ENCODE results near the gene F10.
"Not testable (repeated sequence)": the region's sequence is repeated elsewhere in the genome, so short reads cannot be mapped to it uniquely, and the experiment has no call there.

The F10 gene

DNA sequence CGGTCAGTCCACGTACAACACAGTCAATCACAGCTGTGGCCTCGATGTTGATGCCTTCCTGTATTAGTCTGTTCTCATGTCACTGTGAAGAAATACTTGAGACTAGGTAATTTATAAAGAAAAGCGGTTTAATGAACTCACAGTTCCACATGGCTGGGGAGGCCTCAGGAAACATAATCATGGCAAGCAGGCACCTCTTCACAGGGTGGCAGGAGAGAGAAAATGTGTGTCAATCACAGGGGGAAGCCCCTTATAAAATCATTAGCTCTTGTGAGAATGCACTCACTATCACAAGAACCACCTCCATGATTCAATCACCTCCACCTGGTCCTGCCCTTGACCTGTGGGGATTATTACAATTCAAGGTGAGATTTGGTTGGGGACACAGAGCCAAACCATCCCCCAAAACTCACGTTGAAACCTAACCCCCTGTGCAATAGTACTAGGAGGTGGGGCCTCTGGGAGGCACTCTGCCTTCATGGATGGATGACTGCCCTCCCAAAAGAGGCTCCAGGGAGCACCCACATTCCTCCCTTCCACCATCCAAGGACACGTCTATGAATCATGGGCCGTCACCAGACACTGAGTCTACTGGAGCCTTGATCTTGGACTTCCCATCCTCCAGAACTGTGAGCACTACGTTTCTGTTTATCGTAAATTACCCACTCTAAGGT lies 33.5 kb downstream of the F10 start:
- no peak for DNase-seq

DNA sequence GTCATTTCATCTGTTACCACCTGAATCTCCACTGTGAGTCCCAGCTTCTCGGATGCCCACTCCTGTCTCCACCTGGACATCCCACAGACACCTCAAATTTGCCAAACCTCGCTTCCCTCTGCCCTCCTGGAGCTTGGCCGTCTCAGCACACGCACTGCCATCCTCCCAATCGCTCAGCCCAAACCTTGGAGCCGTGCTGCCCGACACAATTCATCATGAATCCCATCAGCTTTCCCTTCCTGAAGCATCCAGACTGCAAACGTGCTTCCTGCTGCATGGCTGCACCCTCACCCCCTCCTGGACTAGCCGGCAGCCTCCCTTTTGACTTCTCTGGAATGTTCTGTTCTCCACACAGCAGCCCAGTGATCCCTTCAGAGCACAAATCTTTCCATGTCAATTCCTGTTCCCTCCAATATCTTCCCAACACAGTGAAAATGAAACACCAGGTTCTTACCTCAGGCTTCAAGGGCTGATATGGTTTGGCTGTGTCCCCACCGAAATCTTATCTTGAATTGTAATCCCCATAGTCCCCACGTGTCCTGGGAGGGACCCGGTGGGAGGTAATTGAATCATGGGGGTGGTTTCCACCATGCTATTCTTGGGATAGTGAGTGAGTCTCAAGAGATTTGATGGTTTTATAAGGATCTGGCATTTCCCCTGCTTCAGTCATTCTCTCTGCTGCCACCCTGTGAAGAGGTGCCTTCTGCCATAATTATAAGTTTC lies 34.8 kb downstream of the F10 start:
- DNase-seq, result no peak

DNA sequence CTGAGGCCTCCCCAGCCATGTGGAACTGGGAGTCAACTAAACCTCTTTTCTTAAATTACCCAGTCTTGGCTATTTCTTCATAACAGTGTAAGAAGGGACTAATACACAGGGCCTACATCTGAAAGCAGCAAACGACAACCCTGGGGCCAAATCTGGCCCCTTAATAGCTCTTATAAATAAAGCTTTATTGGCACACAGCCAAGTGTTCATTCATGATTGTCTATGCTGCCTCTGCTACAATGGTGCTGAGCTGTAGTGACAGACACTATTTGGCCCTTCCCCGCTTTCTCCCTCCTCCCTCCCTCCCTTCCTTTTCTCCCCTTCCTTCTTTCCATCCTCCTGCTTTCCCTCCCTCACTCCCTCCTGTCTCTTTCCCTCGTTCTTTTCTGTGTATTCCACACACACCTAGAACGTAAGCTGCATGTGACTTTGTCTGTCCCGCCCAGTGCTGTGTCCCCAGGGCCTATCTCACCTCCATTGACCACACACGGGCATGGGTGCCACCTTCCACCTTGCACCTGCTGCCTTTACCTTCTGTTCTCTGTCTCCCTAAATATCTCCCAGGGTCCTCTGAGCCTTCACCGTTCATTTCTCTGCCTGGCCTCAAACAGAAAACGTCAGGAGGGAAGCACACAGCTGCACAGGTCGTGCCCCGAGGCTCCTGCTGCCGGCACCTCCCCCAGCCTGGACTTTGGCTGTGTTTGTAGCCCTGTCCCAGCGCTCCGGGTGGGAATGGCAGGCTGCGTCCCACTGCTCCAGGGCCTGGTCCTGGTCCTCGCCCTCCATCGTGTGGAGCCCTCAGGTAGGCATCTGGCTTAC lies 35.5 kb downstream of the F10 start, which contains the start of gene PROZ:
Gene PROZ (plus strand): TSS at position 720 of the 819 bp plus-strand sequence. CDS start 13 bp downstream, at position 733.
- DNase-seq, result no peak

DNA sequence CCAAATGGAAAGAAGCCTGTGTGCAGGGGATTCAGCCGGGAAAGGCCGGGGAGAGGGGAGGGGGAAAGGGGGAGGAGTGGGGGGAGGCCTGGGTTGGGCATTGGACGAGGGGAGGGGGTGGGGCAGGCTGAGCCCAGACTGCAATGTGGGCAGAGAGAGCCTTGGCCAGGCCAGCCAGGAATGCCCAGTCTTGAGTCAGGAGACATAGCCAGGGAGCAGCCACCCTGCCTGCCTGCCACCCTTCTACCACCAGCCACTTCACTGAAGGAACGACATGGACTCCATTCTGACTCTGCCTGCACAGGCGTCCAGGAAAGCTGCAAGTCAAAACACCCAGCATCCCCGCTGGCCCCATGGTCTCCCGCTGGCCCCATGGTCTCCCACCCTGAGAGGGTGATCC lies 36.3 kb downstream of the F10 start:
- DNase-seq, result no peak

DNA sequence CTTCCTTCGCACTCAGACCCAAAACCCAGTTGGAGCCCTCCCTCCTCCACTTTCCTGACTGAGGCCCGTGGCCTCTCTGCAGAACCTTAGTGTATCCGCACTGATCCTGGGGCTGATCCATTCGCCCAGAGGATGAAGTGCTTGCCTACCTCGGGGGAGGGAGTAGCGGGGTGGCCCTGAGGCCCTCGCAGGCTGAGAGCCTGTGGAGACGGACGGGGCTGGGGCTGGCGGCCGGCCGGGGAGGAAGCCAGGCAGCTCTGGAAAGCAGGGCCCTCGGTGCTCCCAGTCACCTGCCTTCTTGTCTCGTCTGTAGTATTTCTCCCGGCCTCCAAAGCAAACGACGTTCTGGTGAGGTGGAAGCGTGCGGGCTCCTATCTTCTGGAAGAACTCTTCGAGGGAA lies 37.1 kb downstream of the F10 start:
- DNase-seq, result no peak

DNA sequence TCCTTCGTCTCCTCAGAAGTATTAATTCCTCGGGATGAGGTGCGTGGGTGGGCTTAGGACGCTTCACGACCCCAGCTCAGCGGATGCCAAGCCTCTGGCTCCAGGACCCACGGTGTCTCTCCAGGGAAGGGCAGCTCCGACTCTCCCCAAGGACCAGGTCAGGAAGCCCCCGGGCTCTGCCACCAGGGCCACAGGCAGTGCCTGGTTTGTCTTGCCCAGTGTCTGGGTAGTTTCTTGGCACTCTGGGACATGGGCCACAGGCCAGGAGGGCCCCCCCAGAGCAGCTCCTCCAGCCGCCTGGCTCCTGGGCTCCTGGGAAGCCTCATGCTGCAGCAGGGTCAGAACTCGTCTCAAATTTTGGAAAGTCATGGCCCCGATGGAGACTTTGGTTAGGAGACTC lies 38.4 kb downstream of the F10 start:
- no peak for DNase-seq

DNA sequence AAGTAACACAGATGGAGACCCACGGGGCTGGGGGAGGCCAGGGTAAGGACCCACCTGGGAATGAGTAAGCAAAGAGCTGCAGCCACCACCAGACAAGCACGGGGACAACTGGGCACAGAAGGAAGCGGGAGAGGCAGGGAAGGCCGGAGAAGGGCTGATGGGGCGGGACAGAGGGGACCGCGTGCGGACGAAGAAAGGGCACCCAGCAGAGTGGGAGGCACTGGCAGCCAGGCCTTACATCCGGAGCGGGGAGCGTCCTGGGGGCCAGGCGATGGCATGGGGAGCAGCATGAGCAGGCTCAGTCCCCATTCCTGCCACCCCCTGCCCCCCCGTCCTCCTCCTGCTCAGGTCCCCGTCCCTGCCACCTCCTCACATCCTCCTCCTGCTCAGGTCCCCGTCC lies 38.8 kb downstream of the F10 start:
- DNase-seq, result no peak

DNA sequence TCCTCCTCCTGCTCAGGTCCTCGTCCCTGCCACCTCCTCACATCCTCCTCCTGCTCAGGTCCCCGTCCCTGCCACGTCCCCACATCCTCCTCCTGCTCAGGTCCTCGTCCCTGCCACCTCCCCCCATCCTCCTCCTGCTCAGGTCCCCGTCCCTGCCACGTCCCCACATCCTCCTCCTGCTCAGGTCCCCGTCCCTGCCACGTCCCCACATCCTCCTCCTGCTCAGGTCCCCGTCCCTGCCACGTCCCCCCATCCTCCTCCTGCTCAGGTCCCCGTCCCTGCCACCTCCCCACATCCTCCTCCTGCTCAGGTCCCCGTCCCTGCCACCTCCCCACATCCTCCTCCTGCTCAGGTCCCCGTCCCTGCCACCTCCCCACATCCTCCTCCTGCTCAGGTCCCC lies 39.4 kb downstream of the F10 start:
- not testable (repeated sequence) for DNase-seq

DNA sequence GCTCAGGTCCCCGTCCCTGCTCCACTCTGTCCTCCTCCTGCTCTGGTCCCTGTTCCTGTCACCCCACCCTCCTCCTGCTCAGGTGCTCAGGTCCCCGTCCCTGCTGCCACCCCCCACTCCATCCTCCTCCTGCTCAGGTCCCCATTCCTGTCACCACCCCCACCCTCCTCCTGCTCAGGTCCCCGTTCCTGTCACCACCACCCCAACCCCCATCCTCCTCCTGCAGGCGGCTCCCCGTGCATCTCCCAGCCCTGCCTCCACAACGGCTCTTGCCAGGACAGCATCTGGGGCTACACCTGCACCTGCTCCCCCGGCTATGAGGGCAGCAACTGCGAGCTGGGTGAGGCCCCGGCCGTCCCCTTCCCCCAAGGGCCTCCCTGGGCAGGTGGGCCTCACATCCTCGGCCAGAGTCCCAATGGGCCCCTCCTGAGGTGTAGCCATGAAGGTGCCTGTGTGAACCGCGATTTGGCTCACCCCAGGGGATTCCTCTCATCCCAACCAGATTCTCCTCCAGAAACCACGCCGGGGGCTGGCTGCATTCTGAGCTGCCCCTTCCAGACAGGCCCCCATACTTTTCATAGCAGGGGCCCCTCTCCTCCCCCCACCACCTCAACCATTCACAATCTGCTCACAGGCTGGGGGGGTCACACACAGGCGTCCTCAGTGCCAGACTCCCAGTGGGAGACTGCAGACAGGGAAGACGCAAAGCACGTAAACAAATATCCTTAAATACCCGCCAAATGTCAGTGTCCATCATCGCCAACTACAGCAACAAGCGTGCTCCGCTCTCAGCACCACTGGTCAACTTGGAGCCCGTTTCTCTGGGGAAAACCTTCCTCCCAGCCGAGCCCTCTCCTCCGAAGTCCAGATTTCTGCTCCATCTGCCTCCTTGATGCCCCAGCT lies 40.4 kb downstream of the F10 start:
- DNase-seq, result peak; percentile 28

DNA sequence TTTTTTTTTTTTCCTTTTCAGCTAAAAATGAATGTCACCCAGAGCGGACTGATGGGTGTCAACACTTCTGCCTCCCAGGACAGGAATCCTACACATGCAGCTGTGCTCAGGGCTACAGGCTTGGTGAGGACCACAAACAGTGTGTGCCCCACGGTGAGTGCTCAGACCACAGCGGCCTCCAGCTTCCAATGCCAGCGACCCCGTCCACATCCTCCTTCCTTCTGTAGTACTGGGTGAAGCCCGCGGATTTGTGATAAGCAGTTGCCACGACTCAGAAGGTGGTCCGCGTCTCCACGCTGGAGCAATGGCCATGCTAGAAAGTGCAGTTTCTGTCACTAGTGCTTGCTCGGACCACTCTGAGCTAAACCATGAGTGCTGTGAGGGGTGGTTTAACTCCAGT lies 41.9 kb downstream of the F10 start:
- DNase-seq, result no peak

DNA sequence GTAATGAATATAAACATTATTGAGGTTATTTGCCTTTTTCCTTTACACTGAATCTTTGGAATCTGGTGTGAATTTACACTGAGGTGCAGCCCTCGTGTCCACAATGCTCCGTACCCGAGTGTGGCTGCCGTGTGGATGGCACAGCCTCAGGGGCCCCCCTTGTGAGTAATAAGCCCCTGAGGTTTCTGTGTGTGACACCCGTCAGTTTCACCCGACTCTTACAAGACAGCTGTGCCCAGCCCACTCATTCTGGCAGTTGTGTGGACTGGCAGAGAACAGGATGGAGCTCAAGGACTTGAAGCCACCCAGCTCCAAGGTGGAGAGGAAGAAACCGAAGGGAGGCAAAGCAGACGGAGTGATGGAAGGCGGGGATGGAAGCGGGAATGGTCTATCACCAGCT lies 43.7 kb downstream of the F10 start:
- no peak for DNase-seq

DNA sequence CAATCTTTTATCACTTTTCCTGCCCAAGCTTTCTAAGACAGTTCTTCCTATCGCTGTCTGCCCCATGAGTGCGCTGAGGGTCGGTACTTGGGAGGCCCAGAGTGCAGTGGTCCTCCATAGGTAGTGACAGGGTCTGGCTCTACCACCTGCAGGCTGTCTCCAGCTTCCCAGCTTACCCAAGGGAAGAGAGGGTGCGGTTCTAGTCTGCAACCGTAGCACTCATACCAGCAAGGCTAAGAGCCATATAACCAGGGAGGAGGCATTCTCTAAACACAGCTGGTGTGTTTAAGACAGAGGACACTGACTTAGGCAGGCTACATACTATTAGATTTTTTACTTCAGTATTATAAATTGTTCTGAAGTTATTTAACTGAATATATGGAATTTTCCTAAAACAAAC lies 44.1 kb downstream of the F10 start:
- no peak for DNase-seq

DNA sequence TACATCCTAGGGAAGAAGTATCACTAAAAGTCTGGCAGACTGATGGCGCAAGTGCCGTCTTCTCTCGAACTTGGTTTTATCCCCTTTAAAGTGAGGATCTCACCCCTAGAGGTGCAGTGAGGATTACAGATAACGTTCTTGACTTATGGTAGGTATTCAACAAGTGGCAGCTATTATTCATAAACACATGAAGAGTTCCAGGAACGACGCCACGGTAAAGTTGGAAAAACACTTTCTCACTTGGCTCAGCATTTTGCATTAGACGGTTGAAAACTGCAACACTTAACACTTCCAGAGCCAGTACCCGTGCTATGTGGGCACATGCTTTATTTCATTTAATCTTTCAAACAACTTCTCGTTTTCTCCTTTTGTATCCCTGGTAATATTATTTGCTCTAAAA lies 44.6 kb downstream of the F10 start:
- DNase-seq, result no peak

DNA sequence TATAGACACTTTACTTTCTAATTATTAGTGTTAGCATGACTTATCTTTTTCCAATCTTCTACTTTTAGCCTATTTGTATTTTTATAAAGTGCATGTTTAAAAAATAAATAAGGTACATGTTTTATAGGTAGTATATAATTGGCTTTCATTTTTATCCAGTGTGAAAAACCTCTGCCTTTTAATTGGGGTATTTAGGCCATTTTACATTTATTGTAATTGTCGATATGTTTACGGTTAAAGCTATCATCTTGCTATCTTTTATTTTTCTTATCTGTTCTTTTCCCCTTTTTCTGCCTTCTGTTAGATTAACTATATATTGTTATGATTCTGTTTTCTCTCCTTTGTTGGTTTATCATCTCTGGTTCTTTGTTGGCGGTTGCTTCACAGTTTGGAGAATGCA lies 45.0 kb downstream of the F10 start:
- no peak for DNase-seq

DNA sequence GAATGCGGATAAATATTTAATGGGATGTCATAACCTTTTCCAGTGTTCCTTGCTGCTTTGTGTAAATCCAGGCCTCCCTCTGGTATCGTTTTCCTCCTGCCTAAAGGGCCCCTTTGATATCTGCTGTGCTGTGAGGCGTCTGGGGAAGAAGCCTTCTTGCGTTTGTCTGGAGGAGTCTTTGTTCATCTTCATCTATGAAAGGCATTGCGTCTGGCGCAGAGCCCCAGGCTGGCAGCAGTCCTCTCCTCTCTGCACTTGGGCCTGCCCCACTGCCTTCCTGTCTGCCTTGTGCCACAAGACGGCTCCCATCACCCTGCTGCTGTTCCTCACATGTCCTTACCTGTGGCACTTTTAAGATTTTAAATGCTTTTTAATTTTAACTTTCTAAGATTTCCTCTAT lies 45.6 kb downstream of the F10 start:
- no peak for DNase-seq

DNA sequence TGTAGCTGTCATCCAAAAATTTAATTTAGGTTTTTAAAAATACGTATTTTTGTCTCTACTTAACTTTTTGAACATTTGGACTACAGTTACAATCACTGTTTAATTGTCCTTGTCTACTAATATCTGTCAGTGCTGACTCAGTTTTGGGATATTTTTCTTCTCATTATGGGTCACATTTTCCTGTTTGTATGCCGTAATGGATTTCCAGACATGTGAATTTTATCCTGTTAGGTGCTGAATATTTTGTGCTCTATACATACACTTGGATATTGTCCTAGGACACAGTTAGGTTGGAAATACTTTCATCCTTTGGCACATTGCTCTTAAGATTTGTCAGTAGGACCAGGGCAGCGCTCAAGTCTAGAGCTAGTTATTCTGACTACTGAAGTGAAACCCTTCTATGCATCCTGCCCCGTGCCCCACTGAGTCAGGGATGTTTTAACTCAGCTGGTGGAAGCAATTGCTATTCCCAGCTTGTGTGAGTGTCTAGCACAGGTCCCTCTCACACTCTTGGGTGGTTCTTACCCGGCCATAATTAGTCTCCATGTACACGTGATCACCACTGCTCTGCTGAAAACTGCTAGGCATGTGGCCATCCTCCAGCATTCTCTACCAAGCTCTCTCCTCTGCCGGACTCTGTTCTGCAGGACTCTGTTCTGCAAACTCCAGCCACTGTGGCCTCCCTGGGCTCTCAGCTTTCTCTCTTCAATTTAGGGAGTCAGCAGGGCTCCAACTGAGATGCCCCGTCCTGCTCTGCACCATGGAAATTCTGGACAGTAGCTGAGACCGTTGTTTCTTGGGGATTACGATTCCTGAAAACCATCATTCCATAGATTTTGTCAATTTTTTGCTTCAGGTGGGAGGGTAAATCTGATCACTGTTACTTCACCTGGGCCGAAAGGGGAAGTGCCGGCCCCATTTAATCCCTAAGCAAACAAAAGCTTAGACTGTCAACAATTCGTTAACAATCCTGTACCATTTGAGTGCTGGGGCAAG lies 47.0 kb downstream of the F10 start:
- DNase-seq, result no peak

DNA sequence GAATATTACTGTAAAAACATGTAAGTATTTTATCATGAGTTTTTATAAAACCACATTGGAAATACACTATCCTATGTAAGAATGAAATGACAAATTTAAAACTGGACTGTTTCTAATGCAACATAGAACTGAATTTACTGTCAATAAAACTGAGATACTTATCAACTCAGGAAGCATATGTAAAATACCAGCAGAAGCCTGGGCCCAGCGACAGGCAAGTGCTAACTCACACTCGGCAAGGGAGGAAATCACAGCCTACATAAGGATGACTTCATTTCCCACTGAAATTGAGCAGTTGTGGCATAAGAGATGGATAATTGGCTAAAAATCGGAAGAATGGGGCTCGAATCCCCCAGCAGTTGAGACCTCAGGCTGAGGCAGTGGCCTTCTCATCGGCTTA lies 47.9 kb downstream of the F10 start:
- no peak for DNase-seq

DNA sequence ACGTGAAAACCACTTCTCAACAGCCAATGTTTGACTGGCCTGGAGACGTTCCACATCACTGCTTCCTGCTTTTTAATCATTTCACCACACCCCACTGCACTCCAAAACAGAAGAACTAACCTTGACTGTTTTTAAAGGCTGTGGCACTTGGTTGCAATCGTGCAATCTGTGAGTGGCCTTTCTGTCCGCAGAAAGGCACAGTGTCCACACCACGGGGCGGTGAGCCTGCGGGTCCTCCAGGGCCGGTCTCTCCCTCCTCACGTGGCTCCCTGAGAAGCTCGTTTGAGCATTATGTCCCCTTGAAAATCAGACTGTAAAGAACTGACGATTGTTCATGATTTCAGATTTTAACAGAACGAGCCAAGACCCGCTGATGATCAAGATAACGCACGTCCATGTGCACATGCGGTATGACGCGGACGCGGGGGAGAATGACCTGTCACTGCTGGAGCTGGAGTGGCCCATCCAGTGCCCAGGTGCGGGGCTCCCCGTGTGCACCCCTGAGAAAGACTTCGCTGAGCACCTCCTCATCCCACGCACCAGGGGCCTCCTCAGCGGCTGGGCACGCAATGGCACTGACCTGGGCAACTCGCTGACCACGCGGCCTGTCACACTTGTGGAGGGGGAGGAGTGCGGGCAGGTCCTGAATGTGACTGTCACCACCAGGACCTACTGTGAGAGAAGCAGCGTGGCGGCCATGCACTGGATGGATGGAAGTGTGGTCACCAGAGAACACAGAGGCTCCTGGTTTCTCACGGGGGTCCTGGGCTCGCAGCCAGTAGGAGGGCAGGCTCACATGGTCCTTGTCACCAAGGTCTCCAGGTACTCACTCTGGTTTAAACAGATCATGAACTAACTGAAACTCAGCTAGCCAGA lies 48.9 kb downstream of the F10 start:
- DNase-seq, result no peak

DNA sequence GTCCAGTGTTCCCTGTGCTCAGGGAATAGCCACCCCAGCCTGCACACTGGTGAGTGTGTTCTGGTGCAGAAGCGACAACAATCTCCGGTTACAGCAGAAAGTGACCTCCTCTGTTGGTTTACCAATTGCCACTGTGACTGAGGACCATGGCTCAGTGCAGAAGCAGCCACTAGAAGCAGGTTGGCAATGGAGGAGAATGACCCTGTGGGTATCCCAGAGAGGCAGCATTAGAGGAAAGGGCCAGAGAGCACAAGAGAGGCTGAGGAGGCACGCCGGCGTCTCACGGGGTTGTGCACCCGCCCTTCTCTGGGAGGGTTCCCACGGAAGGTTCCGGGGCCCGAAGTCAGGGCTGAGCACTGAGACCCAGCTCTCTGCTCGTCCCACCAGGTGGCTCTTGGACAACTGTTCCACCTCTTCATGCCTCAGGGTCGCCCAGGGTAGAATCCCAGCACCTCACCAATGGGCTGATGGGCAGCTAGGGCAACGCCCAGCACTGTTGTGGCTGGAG lies 49.9 kb downstream of the F10 start:
- no peak for DNase-seq

DNA sequence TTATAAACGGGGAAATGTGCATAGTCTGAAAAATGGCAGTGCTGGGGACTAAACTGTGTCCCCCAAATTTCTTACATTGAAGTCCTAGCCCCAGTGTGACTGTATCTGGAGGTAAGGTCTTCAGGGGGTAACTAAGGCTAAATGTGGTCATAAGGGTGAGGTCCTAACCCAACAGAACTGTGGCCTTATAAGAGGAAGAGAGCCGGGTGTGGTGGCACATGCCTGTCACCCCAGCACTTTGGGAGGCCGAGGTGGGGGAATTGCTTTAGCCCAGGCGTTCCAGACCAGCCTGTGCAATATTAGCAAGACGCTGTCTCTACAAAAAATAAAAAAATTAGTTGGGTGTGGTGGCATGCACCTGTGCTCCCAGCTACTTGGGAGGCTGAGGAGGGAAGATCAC lies 53.7 kb downstream of the F10 start:
- DNase-seq, result peak; percentile 79

Measured in CD4-positive, alpha-beta T cell treated with Interleukin-21 for 1 hour (primary cell).